Ectodermal cell (in vitro differentiated cells): ENCODE results near the gene UGGT2.
"Not testable (repeated sequence)": the region's sequence is repeated elsewhere in the genome, so short reads cannot be mapped to it uniquely, and the experiment has no call there.

Source experiments
- H3K27ac ChIP-seq: 2 replicates; pipeline ENCODE4 v1.7.0; 2013; ENCODE audit warnings: mild to moderate bottlenecking, low read depth, low read length; ENCODE audit not compliant: insufficient read depth, poor library complexity, severe bottlenecking
- H3K27me3 ChIP-seq: 2 replicates; pipeline ENCODE4 v1.7.0; 2013; ENCODE audit warnings: mild to moderate bottlenecking, low read length; ENCODE audit not compliant: insufficient read depth, control insufficient read depth, poor library complexity, severe bottlenecking
- H3K36me3 ChIP-seq: one replicate; pipeline ENCODE4 v1.7.0; 2013; ENCODE audit warnings: low read length; ENCODE audit not compliant: control insufficient read depth, insufficient read depth
- H3K4me1 ChIP-seq: one replicate; pipeline ENCODE4 v1.7.0; 2013; ENCODE audit warnings: low read length; ENCODE audit not compliant: control insufficient read depth, insufficient read depth
- H3K4me3 ChIP-seq: 2 replicates; pipeline ENCODE4 v1.7.0; 2013; ENCODE audit warnings: low read depth, low read length, control low read depth; ENCODE audit not compliant: insufficient read depth
- H3K9me3 ChIP-seq: 2 replicates; pipeline ENCODE4 v1.7.0; 2013; ENCODE audit warnings: mild to moderate bottlenecking, low read length, moderate library complexity; ENCODE audit not compliant: control insufficient read depth
- WGBS, 2 experiments: methylation state at CpG; one replicate each; pipeline ENCODE4 v1.1.7; 2013; ENCODE audit warnings: missing lambda C conversion rate in 2 of 2; 5-methylcytosine and 5-hydroxymethylcytosine counted together

Gene UGGT2

GRCh38 chr13:95931300-95932025, 121.7 kb downstream of the UGGT2 start:
- Histone ChIP-seq H3K4me3 (no peak overlapping the region), H3K27ac (no peak overlapping the region), H3K9me3 (no peaks in the 10 kb centered on the region), H3K4me1 (no peaks in the 10 kb centered on the region), H3K27me3 (no peaks in the 10 kb centered on the region), H3K36me3 (peaks cover 26% of the 10 kb centered on the region)
- WGBS, 2 experiments = 91 to 94% methylated on average over 44 of the region's 44 CpGs

GRCh38 chr13:95929430-95929829, 123.8 kb downstream of the UGGT2 start:
- Histone ChIP-seq H3K9me3 (no peaks in the 10 kb centered on the region), H3K36me3 (peaks cover 9% of the 10 kb centered on the region), H3K27ac (no peak overlapping the region), H3K4me3 (no peak overlapping the region), H3K4me1 (no peaks in the 10 kb centered on the region), H3K27me3 (no peaks in the 10 kb centered on the region)
- 90 to 95% methylated on average over 3 of the region's 3 CpGs for WGBS, 2 experiments

- 93% methylated on average over 36 of the region's 36 CpGs for WGBS, 2 experiments
- H3K27ac ChIP-seq, H3K36me3 ChIP-seq, H3K9me3 ChIP-seq, H3K4me1 ChIP-seq, H3K4me3 ChIP-seq, H3K27me3 ChIP-seq: not testable (repeated sequence)
These were observed 124.8 kb downstream of the UGGT2 start for GRCh38 chr13:95928367-95928906.

GRCh38 chr13:95926231-95926630, 127.0 kb downstream of the UGGT2 start:
- peaks cover 5% of the 10 kb centered on the region for H3K36me3 ChIP-seq
- WGBS, 2 experiments = 93 to 94% methylated on average over 3 of the region's 3 CpGs
- no peak overlapping the region for H3K4me3 ChIP-seq
- no peaks in the 10 kb centered on the region for H3K9me3 ChIP-seq
- H3K27ac ChIP-seq = no peak overlapping the region
- H3K4me1 ChIP-seq = no peaks in the 10 kb centered on the region
- no peaks in the 10 kb centered on the region for H3K27me3 ChIP-seq

- H3K4me3 ChIP-seq = no peak overlapping the region
- no peaks in the 10 kb centered on the region for H3K4me1 ChIP-seq
- no peaks in the 10 kb centered on the region for H3K9me3 ChIP-seq
- H3K27me3 ChIP-seq = no peaks in the 10 kb centered on the region
- H3K27ac ChIP-seq = no peak overlapping the region
- WGBS, 2 experiments = 45 to 68% methylated on average over 2 to 3 of the region's 5 CpGs
- H3K36me3 ChIP-seq = no peaks in the 10 kb centered on the region
These were observed 128.7 kb downstream of the UGGT2 start for GRCh38 chr13:95924389-95924994.

- 82 to 90% methylated on average over 1 to 2 of the region's 2 CpGs for WGBS, 2 experiments
- Histone ChIP-seq H3K9me3 (no peaks in the 10 kb centered on the region), H3K4me3 (no peak overlapping the region), H3K4me1 (no peaks in the 10 kb centered on the region), H3K36me3 (no peaks in the 10 kb centered on the region), H3K27ac (no peak overlapping the region), H3K27me3 (no peaks in the 10 kb centered on the region)
These were observed 131.7 kb downstream of the UGGT2 start for GRCh38 chr13:95921485-95921884.

GRCh38 chr13:95920485-95920884, 132.7 kb downstream of the UGGT2 start:
- Histone ChIP-seq H3K9me3 (no peaks in the 10 kb centered on the region), H3K27me3 (no peaks in the 10 kb centered on the region), H3K4me1 (no peaks in the 10 kb centered on the region), H3K36me3 (no peaks in the 10 kb centered on the region), H3K4me3 (no peak overlapping the region), H3K27ac (no peak overlapping the region)
- 86 to 93% methylated on average over 4 of the region's 4 CpGs for WGBS, 2 experiments

- no peaks in the 10 kb centered on the region for H3K27me3 ChIP-seq
These were observed 134.3 kb downstream of the UGGT2 start for GRCh38 chr13:95918860-95919259.

GRCh38 chr13:95914991-95915501, 138.2 kb downstream of the UGGT2 start:
- H3K36me3 ChIP-seq = no peaks in the 10 kb centered on the region
- 95 to 97% methylated on average over 1 to 2 of the region's 2 CpGs for WGBS, 2 experiments
- H3K27me3 ChIP-seq = no peaks in the 10 kb centered on the region
- no peaks in the 10 kb centered on the region for H3K9me3 ChIP-seq
- no peak overlapping the region for H3K4me3 ChIP-seq
- no peaks in the 10 kb centered on the region for H3K4me1 ChIP-seq
- no peak overlapping the region for H3K27ac ChIP-seq

More at GRCh38 chr13:95918860-95919259, 134.3 kb downstream of the UGGT2 start:
- WGBS, 2 experiments = 87 to 97% methylated on average over 2 of the region's 2 CpGs
- Histone ChIP-seq H3K36me3 (no peaks in the 10 kb centered on the region), H3K4me3 (no peak overlapping the region), H3K27ac (no peak overlapping the region), H3K9me3 (no peaks in the 10 kb centered on the region), H3K4me1 (no peaks in the 10 kb centered on the region)

GRCh38 chr13:95906999-95907398, 146.2 kb downstream of the UGGT2 start:
- H3K27ac ChIP-seq = no peak overlapping the region
- H3K36me3 ChIP-seq = peaks cover 6% of the 10 kb centered on the region
- no peaks in the 10 kb centered on the region for H3K27me3 ChIP-seq
- no peak overlapping the region for H3K4me3 ChIP-seq
- 91 to 92% methylated on average over 12 of the region's 12 CpGs for WGBS, 2 experiments
- H3K4me1 ChIP-seq = no peaks in the 10 kb centered on the region
- H3K9me3 ChIP-seq = peaks cover 2% of the 10 kb centered on the region
